ENCODE measurements around the gene FAM107B.

- TF ChIP-seq, protein P1, sequence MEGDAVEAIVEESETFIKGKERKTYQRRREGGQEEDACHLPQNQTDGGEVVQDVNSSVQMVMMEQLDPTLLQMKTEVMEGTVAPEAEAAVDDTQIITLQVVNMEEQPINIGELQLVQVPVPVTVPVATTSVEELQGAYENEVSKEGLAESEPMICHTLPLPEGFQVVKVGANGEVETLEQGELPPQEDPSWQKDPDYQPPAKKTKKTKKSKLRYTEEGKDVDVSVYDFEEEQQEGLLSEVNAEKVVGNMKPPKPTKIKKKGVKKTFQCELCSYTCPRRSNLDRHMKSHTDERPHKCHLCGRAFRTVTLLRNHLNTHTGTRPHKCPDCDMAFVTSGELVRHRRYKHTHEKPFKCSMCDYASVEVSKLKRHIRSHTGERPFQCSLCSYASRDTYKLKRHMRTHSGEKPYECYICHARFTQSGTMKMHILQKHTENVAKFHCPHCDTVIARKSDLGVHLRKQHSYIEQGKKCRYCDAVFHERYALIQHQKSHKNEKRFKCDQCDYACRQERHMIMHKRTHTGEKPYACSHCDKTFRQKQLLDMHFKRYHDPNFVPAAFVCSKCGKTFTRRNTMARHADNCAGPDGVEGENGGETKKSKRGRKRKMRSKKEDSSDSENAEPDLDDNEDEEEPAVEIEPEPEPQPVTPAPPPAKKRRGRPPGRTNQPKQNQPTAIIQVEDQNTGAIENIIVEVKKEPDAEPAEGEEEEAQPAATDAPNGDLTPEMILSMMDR (IDR thresholded peaks at IDR 0.05), result no peak
- TF ChIP-seq POLR2A (IDR thresholded peaks at IDR 0.05), result no peak
Measured at GRCh38 chr10:14605231-14605925, 169.3 kb downstream of the FAM107B start.

All from uterus (tissue), 2 donors.